K562 (cell line): ENCODE measurements around the gene PTPN1. TPM values are rescaled to one million over a fixed set of nuclear protein-coding genes. Genes with fewer than 3 reads are reported as not detected.

Experiments
- ATAC-seq: fragments of 200-7000 bp; cut with Tn5 transposase; 3 replicates; pipeline ENCODE4 v1.9.1; 2020; ENCODE audit warnings: moderate library complexity
- BruUV-seq: library from RNA; stranded (reverse); fragments of 400-500 nt; replicated peaks from 2 replicates; lab custom pipeline; 2021; lab: Mats Ljungman, UMichigan
- CTCF ChIA-PET: fragments of 300-600 bp; formaldehyde crosslinking; extraction: SDS; loops from one replicate; lab custom pipeline; 2021; ENCODE audit warnings: low intra/inter-chr PET ratio; lab: Yijun Ruan, JAX
- POLR2A ChIA-PET: fragments of 300-600, 350-650 bp; sonication (Branson Sonifier 250); formaldehyde crosslinking; extraction: SDS; loops from one replicate; lab custom pipeline; 2021; ENCODE audit warnings: antibody characterized with exemption, inconsistent platforms; lab: Yijun Ruan, JAX
- DNase-seq, 4 experiments: peaks; one replicate each; pipeline versions ENCODE4 v3.0.0 to v3.0.0-alpha.2; 2011 to 2018; ENCODE audit warnings: low spot score in 3 of 4, mixed read lengths in 3 of 4; ENCODE audit errors: extremely low read depth in 1 of 4
- FAIRE-seq: peaks from 2 replicates; lab custom pipeline; 2011; peaks lifted over from hg19 to GRCh38; lab: Jason Lieb, UNC
- H2AFZ ChIP-seq: 2 replicates; pipeline ENCODE4 v1.6.0; 2011; ENCODE audit warnings: low read depth, low read length, control low read depth, inconsistent platforms
- H3K27ac ChIP-seq: fragments of 200-600 bp; 3 replicates; pipeline ENCODE4 v1.8.0; 2011; ENCODE audit warnings: low read depth, mild to moderate bottlenecking, control low read depth, inconsistent platforms, low read length, moderate library complexity, mixed read lengths; ENCODE audit errors: extremely low read depth
- H3K27me3 ChIP-seq, 2 experiments: fragments of 300-600 bp in 1 of 2; 2 replicates in 1 of 2; 3 replicates in 1 of 2; pipeline versions ENCODE4 v1.6.0 to v1.8.0; 2011; ENCODE audit warnings: inconsistent platforms in 2 of 2, low read length in 2 of 2, mild to moderate bottlenecking in 1 of 2, mixed read lengths in 1 of 2, moderate library complexity in 1 of 2; ENCODE audit not compliant: control insufficient read depth in 2 of 2, insufficient read depth in 2 of 2
- H3K36me3 ChIP-seq: fragments of 300-600 bp; 3 replicates; pipeline ENCODE4 v1.8.0; 2011; ENCODE audit warnings: mild to moderate bottlenecking, low read length, inconsistent platforms; ENCODE audit not compliant: control insufficient read depth, insufficient read depth
- H3K4me1 ChIP-seq, 2 experiments: fragments of 200-600 bp in 1 of 2; replicated peaks in 1 of 2; 2 replicates in 1 of 2; 3 replicates in 1 of 2; pipeline versions ENCODE4 v1.5.1 to v1.8.0; 2011; ENCODE audit warnings: inconsistent platforms in 2 of 2, low read length in 2 of 2, mild to moderate bottlenecking in 1 of 2, mixed read lengths in 1 of 2, moderate library complexity in 1 of 2; ENCODE audit not compliant: control insufficient read depth in 2 of 2, insufficient read depth in 2 of 2
- H3K4me2 ChIP-seq: 2 replicates; pipeline ENCODE4 v1.6.1; 2011; ENCODE audit warnings: low read length, control low read depth, inconsistent platforms, mixed read lengths; ENCODE audit not compliant: insufficient read depth
- H3K4me3 ChIP-seq: fragments of 200-600 bp; sonication (generic), shearing (Covaris generic); 2 replicates; pipeline ENCODE4 v1.5.1; 2016; ENCODE audit warnings: control low read depth, inconsistent platforms
- H3K79me2 ChIP-seq: fragments of 200-600 bp; 3 replicates; pipeline ENCODE4 v1.8.0; 2011; ENCODE audit warnings: low read length, inconsistent platforms; ENCODE audit not compliant: control insufficient read depth, insufficient read depth
- H3K9ac ChIP-seq, 2 experiments: 2 replicates each; pipeline versions ENCODE4 v1.6.0 to v1.6.1; 2011; ENCODE audit warnings: low read depth in 2 of 2, low read length in 2 of 2, control low read depth in 1 of 2, inconsistent platforms in 1 of 2, mild to moderate bottlenecking in 1 of 2, mixed read lengths in 1 of 2; ENCODE audit not compliant: insufficient read depth in 1 of 2
- H3K9me1 ChIP-seq: one replicate; pipeline ENCODE4 v1.6.0; 2011; ENCODE audit warnings: inconsistent platforms, mild to moderate bottlenecking, low read length, moderate library complexity; ENCODE audit not compliant: control insufficient read depth, insufficient read depth
- H3K9me3 ChIP-seq: replicated peaks from 2 replicates; pipeline ENCODE4 v1.5.1; 2011; ENCODE audit warnings: low read depth, low read length, inconsistent platforms; ENCODE audit not compliant: control insufficient read depth, insufficient read depth
- H4K20me1 ChIP-seq: replicated peaks from 2 replicates; pipeline ENCODE4 v1.6.1; 2011; ENCODE audit warnings: low read length, inconsistent platforms, mixed read lengths; ENCODE audit not compliant: control insufficient read depth, insufficient read depth
- CBFA2T2 ChIP-seq: fragments of 450-650 bp; conservative IDR thresholded peaks from 2 replicates; pipeline ENCODE4 v1.6.1; 2017; ENCODE audit warnings: mild to moderate bottlenecking
- CBFA2T3 ChIP-seq: fragments of 450-650 bp; IDR thresholded peaks from 2 replicates; pipeline ENCODE4 v1.6.1; 2017
- PATZ1 ChIP-seq: fragments of 250-450 bp; sonication (Bioruptor Pico); IDR thresholded peaks from 2 replicates; pipeline ENCODE4 v1.5.0; 2020; ENCODE audit warnings: mild to moderate bottlenecking, borderline replicate concordance
- TCF3 ChIP-seq: sonication (generic); formaldehyde crosslinking; IDR thresholded peaks from 2 replicates; pipeline ENCODE4 v1.4.0; 2020; ENCODE audit warnings: mild to moderate bottlenecking, missing genetic modification reagents
- ZNF354B ChIP-seq: fragments of 250-450 bp; sonication (Bioruptor Pico); IDR thresholded peaks from 2 replicates; pipeline ENCODE4 v1.4.0; 2020
- WGBS: fragments of 100-300 bp; shearing (Covaris generic); methylation state at CpG from one replicate; pipeline ENCODE4 v1.1.6; 2016; ENCODE audit warnings: low coverage, mixed read lengths; ENCODE audit not compliant: insufficient coverage; ENCODE audit errors: missing lambda C conversion rate; 5-methylcytosine and 5-hydroxymethylcytosine counted together
- in situ Hi-C: fragments of 300-500 bp; cut with MboI; formaldehyde crosslinking; loops from 4 replicates; pipeline ENCODE4 v1.15.0; 2018; ENCODE audit warnings: inconsistent platforms, mixed read lengths
- intact Hi-C: fragments of 100-400 bp; cut with micrococcal nuclease; formaldehyde crosslinking; loops from 2 replicates; pipeline ENCODE4 v1.14.2; 2022
- polyA plus RNA-seq, 8 experiments: library from polyadenylated mRNA; depleted of rRNA in 4 of 8; stranded (reverse) in 5 of 8; unstranded in 3 of 8; fragments of >200 nt; fragmentation: Nextera tagmentation in 2 of 8; fragmentation: Illumina TruSeq in 1 of 8; extraction: Ambion mirVana in 2 of 8; extraction: Trizol in 1 of 8; gene quantifications; 2 replicates each; pipeline versions ENCODE4 v1.2.1 to v1.2.3, GENCODE V29; 2011 to 2014; ENCODE audit warnings: inconsistent platforms in 1 of 8, missing spikeins in 1 of 8
- total RNA-seq, 7 experiments: library from RNA; depleted of rRNA in 6 of 7; stranded (reverse); fragments of >200 nt in 6 of 7; fragmentation: Illumina TruSeq in 2 of 7; extraction: Trizol in 2 of 7; gene quantifications; 2 replicates each; pipeline versions ENCODE4 v1.2.1 to v1.2.3, GENCODE V29; 2011 to 2021; ENCODE audit warnings: low replicate concordance in 1 of 7
- TF ChIP-seq, protein P1 (sequence below): sonication (generic); formaldehyde crosslinking; IDR thresholded peaks from 2 replicates; pipeline ENCODE4 v1.9.0; 2022; ENCODE audit warnings: mild to moderate bottlenecking, missing genetic modification reagents

Gene PTPN1
- total and polyA plus RNA-seq, 9 of the 15 experiments (the other 6 are each of a cell fraction or from before 2014, with no cell fraction given), result 11.0 to 85.3 (median 54.0) TPM

GRCh38 chr20:50571466-50571865, 61.3 kb downstream of the PTPN1 start:
- Histone ChIP-seq H3K27me3 (no peaks in the 10 kb centered on the region), H3K4me2 (no peak overlapping the region), H3K9me3 (no peaks in the 10 kb centered on the region), H3K4me3 (no peak overlapping the region), H3K4me1 (peaks cover 4 to 22% of the 10 kb centered on the region in 2 experiments), H3K27ac (no peak overlapping the region), H3K36me3 (peaks cover 94% of the 10 kb centered on the region), H4K20me1 (no peaks in the 10 kb centered on the region), H2AFZ (no peak overlapping the region)
- WGBS, result 69% methylated on average over 2 of the region's 2 CpGs
- DNase-seq, result peak in 1 of 4 experiments; percentile 52
- CTCF ChIA-PET, result no interaction called here
- intact Hi-C loops, result loop anchor here (2.0 to 5.0 kb wide), 3 partner anchors 59 to 384 kb away; no protein-coding TSS in a partner anchor
- TF ChIP-seq PATZ1 (CRISPR knock-in tag), result no peak
- TF ChIP-seq, protein P1, sequence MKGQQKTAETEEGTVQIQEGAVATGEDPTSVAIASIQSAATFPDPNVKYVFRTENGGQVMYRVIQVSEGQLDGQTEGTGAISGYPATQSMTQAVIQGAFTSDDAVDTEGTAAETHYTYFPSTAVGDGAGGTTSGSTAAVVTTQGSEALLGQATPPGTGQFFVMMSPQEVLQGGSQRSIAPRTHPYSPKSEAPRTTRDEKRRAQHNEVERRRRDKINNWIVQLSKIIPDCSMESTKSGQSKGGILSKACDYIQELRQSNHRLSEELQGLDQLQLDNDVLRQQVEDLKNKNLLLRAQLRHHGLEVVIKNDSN (CRISPR knock-in tag), result no peak
- TF ChIP-seq CBFA2T3, result peak; percentile 68
- peak; percentile 42 for TF ChIP-seq CBFA2T2
- peak; percentile 53 for TF ChIP-seq TCF3 (CRISPR knock-in tag)
- no peak for TF ChIP-seq ZNF354B
- TF ChIP-seq, all 486 proteins: peak for 3
- FAIRE-seq, result peak; percentile 68
- in situ Hi-C loops, result loop anchor here (5.0 to 10.0 kb wide), 2 partner anchors 94 to 597 kb away; no protein-coding TSS in a partner anchor
- no peak overlapping the region for H3K9ac ChIP-seq
- BruUV-seq, result no TSS peak
- POLR2A ChIA-PET, result no interaction called here
- no peaks in the 10 kb centered on the region for H3K9me1 ChIP-seq
- no peak for ATAC-seq
- peaks cover 39% of the 10 kb centered on the region for H3K79me2 ChIP-seq
